Heart left ventricle (tissue), 16 donors: ENCODE measurements around the gene ARSB. TPM values are rescaled to one million over a fixed set of nuclear protein-coding genes. Genes with fewer than 3 reads are reported as not detected.
"Not testable (repeated sequence)": the region's sequence is repeated elsewhere in the genome, so short reads cannot be mapped to it uniquely, and the experiment has no call there.

Source experiments
- ATAC-seq, 4 donors: fragments of 200-7000 bp; cut with Tn5 transposase; one replicate each; pipeline ENCODE4 v1.9.1; 2020 to 2022; ENCODE audit warnings: moderate library complexity in 4 of 4, mild to moderate bottlenecking in 3 of 4, moderate number of reproducible peaks in 1 of 4
- DNase-seq, 5 donors: peaks; one replicate each; pipeline ENCODE4 v3.0.0-alpha.2; 2020
- H3K27ac ChIP-seq, 12 donors: fragments of 200-600 bp; sonication (generic) in 4 of 12; one replicate each; pipeline versions ENCODE4 v1.5.0 to v1.8.0; 2016 to 2022; ENCODE audit warnings: mild to moderate bottlenecking in 2 of 12
- H3K27me3 ChIP-seq, 9 donors: fragments of 200-600 bp; sonication (generic) in 2 of 9; one replicate each; pipeline versions ENCODE4 v1.5.1 to v1.8.0; 2016 to 2022; ENCODE audit warnings: mild to moderate bottlenecking in 3 of 9
- H3K36me3 ChIP-seq, 9 donors: fragments of 200-600 bp; sonication (generic) in 2 of 9; one replicate each; pipeline versions ENCODE4 v1.5.0 to v1.8.0; 2018 to 2022; ENCODE audit warnings: mild to moderate bottlenecking in 2 of 9
- H3K4me1 ChIP-seq, 12 donors: fragments of 200-600 bp; sonication (generic) in 4 of 12; one replicate each; pipeline versions ENCODE4 v1.5.0 to v1.8.0; 2016 to 2022; ENCODE audit warnings: mild to moderate bottlenecking in 3 of 12
- H3K4me3 ChIP-seq, 12 donors: fragments of 200-600 bp; sonication (generic) in 4 of 12; one replicate each; pipeline versions ENCODE4 v1.5.0 to v1.8.0; 2017 to 2022; ENCODE audit warnings: mild to moderate bottlenecking in 9 of 12, moderate library complexity in 4 of 12
- H3K9me3 ChIP-seq, 12 donors: fragments of 200-600 bp; sonication (generic) in 4 of 12; one replicate each; pipeline versions ENCODE4 v1.5.0 to v1.8.0; 2016 to 2022; ENCODE audit warnings: mild to moderate bottlenecking in 1 of 12
- CTCF ChIP-seq, 12 donors: fragments of 200-600 bp; sonication (generic) in 4 of 12; IDR thresholded peaks; one replicate each; pipeline versions ENCODE4 v1.5.0 to v1.8.0; 2018 to 2022; ENCODE audit warnings: antibody characterized with exemption in 12 of 12, mild to moderate bottlenecking in 5 of 12
- POLR2A ChIP-seq, 2 donors: fragments of 450-650 bp; IDR thresholded peaks; one replicate each; pipeline ENCODE4 v1.6.1; 2017; ENCODE audit warnings: antibody characterized with exemption in 2 of 2, mild to moderate bottlenecking in 2 of 2, moderate library complexity in 2 of 2
- WGBS, 4 donors: extraction: QIAGEN DNeasy Blood & Tissue Kit in 2 of 4; methylation state at CpG; one replicate each; pipeline versions ENCODE4 v1.1.5 to v1.1.7; 2013 to 2018; 5-methylcytosine and 5-hydroxymethylcytosine counted together
- intact Hi-C, 10 donors: fragments of 100-400 bp; cut with DNase I; formaldehyde crosslinking; loops; one replicate each; pipeline versions ENCODE4 v1.11.1 to v1.14.2; 2022
- polyA plus RNA-seq, 2 donors: library from polyadenylated mRNA; stranded (reverse); fragments of 200-250 nt; gene quantifications; one replicate each; pipeline ENCODE4 v1.2.3, GENCODE V29; 2013
- total RNA-seq, 9 donors: library from RNA; depleted of rRNA in 2 of 9; stranded (reverse); fragments of >200 nt in 2 of 9; fragmentation: NEBNext Ultra II Directional in 3 of 9; extraction: Animal tissue kit (Norgen Biotek cat#: 25700) in 3 of 9; gene quantifications; one replicate each; pipeline versions ENCODE4 v1.1.0 to v1.2.4, GENCODE V29; 2016 to 2023
- donor health status: ischemic (EF 13 %, LVEDD 7.1; RV severe dilation, severe dysfunction).
- donor health status: healthy with polysubstance abuse.
- donor health status: DM: no; HTN: yes; CAD: no.
- donor health status: DM: no; HTN: no; CAD: no.
- donor health status: ischemic (EF 25% LVEDD 6.9; RV normal size, moderate dysfunction).
- donor health status: ischemic (EF 25% LVEDD 5.7; RV mildly dilated, moderate dysfunction).
- donor health status: healthy.
- donor health status: DM: yes; HTN: yes; CAD: no.
- donor health status: ischemic (EF 35%, LVEDD 5.7; RV mildly dilated, moderate dysfunction).
- donor health status: nonischemic (EF 11% LVEDD 7.7; RV severe dilation, severe dysfunction).
- donor health status: DM: yes; HTN: yes; CAD: no.
- donor health status: PGD.
- donor health status: ischemic (EF 29% LVEDD 5.4; RV normal size, mild dysfunction).
- donor health status: nonischemic (EF 23%, LVEDD 6.1; RV moderate dilation, normal function).

Gene ARSB
- total and polyA plus RNA-seq, 11 donors: 2.2 to 25.8 (median 14.4) TPM

- intact Hi-C loops: no loop called here
- Histone ChIP-seq H3K4me3 (no peak overlapping the region), H3K9me3 (no peaks in the 10 kb centered on the region), H3K27ac (no peak overlapping the region), H3K4me1 (peaks cover 0 to 11% (median 4%) of the 10 kb centered on the region in 12 donors), H3K27me3 (no peaks in the 10 kb centered on the region), H3K36me3 (no peaks in the 10 kb centered on the region)
- TF ChIP-seq POLR2A (IDR thresholded peaks at IDR 0.05) (no peak), CTCF (IDR thresholded peaks at IDR 0.05) (no peak)
- 82 to 90% (median 84%) methylated on average over 3 of the region's 3 CpGs for WGBS, 4 donors
- no peak for DNase-seq
- no peak for ATAC-seq
Observed at GRCh38 chr5:78915170-78915569, 69.9 kb downstream of the ARSB start.

- TF ChIP-seq CTCF (IDR thresholded peaks at IDR 0.05) (no peak), POLR2A (IDR thresholded peaks at IDR 0.05) (no peak)
- H3K27ac ChIP-seq: peak overlapping the region in 7 of 12 donors; percentile 10 to 53 (median 30)
- DNase-seq (no peak), ATAC-seq (peak in 2 of 4 donors; percentile 23 to 29)
- no peak overlapping the region for H3K4me3 ChIP-seq
- intact Hi-C loops: no loop called here
- no peaks in the 10 kb centered on the region for H3K36me3 ChIP-seq
- WGBS, 4 donors: 73 to 94% (median 79%) methylated on average over 7 of the region's 7 CpGs
- H3K27me3 ChIP-seq: no peaks in the 10 kb centered on the region
- no peaks in the 10 kb centered on the region for H3K9me3 ChIP-seq
- H3K4me1 ChIP-seq: peaks cover 0 to 33% (median 21%) of the 10 kb centered on the region in 12 donors
Observed at GRCh38 chr5:78912811-78913210, 72.3 kb downstream of the ARSB start.

GRCh38 chr5:78912085-78912771 is 72.9 kb downstream of the ARSB start:
- H3K27ac ChIP-seq: peak overlapping the region in 7 of 12 donors; percentile 10 to 53 (median 30)
- DNase-seq: peak in 1 of 5 donors; percentile 33
- H3K9me3 ChIP-seq: no peaks in the 10 kb centered on the region
- peaks cover 0 to 38% (median 26%) of the 10 kb centered on the region in 12 donors for H3K4me1 ChIP-seq
- intact Hi-C loops: no loop called here
- 48 to 55% (median 53%) methylated on average over 5 of the region's 5 CpGs for WGBS, 4 donors
- TF ChIP-seq POLR2A (IDR thresholded peaks at IDR 0.05) (no peak), CTCF (IDR thresholded peaks at IDR 0.05) (no peak)
- no peaks in the 10 kb centered on the region for H3K27me3 ChIP-seq
- H3K36me3 ChIP-seq: no peaks in the 10 kb centered on the region
- H3K4me3 ChIP-seq: no peak overlapping the region
- peak in 2 of 4 donors; percentile 20 to 50 for ATAC-seq

- ATAC-seq, H3K4me3 ChIP-seq, H3K36me3 ChIP-seq, H3K9me3 ChIP-seq, DNase-seq, H3K27me3 ChIP-seq: not testable (repeated sequence)
- peaks cover 0 to 59% (median 33%) of the 10 kb centered on the region in 12 donors for H3K4me1 ChIP-seq
- peak overlapping the region in 9 of 12 donors; percentile 14 to 79 (median 65) for H3K27ac ChIP-seq
- intact Hi-C loops: loop anchor here in 9 of 10 donors (5.0 to 10.0 kb wide), 8 partner anchors 55 to 445 kb away; partner anchors contain the start of gene LHFPL2 (in 3 of the 9)
- WGBS, 4 donors: 77 to 90% (median 87%) methylated on average over 6 to 9 of the region's 9 CpGs
Observed at GRCh38 chr5:78909224-78909983, 75.7 kb downstream of the ARSB start.
